ENCODE data around the gene NEMP2.

DNA sequence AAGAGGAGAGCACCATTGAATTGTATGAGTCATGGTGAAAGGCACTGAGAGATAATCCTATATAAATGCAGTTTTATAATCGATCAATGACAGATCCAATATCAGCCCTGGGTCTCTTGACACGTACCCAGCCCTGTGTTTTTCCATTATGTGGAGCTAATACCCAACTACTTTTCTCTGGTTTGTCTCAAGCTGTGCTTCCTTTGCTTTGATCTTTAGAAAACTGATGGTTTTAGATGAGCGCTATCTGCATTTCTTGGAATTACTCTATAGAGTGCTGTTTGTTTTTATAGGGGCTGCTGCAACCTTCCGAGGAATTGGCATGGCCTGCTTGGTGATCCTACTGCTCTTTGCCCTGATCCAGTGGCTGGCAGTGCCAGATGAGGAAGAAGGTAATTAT, 45.0 kb downstream of the NEMP2 start:
- TF ChIP-seq, protein P1, sequence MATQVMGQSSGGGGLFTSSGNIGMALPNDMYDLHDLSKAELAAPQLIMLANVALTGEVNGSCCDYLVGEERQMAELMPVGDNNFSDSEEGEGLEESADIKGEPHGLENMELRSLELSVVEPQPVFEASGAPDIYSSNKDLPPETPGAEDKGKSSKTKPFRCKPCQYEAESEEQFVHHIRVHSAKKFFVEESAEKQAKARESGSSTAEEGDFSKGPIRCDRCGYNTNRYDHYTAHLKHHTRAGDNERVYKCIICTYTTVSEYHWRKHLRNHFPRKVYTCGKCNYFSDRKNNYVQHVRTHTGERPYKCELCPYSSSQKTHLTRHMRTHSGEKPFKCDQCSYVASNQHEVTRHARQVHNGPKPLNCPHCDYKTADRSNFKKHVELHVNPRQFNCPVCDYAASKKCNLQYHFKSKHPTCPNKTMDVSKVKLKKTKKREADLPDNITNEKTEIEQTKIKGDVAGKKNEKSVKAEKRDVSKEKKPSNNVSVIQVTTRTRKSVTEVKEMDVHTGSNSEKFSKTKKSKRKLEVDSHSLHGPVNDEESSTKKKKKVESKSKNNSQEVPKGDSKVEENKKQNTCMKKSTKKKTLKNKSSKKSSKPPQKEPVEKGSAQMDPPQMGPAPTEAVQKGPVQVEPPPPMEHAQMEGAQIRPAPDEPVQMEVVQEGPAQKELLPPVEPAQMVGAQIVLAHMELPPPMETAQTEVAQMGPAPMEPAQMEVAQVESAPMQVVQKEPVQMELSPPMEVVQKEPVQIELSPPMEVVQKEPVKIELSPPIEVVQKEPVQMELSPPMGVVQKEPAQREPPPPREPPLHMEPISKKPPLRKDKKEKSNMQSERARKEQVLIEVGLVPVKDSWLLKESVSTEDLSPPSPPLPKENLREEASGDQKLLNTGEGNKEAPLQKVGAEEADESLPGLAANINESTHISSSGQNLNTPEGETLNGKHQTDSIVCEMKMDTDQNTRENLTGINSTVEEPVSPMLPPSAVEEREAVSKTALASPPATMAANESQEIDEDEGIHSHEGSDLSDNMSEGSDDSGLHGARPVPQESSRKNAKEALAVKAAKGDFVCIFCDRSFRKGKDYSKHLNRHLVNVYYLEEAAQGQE (IDR thresholded peaks at IDR 0.05; ENCODE audit: insufficient read depth in 1 of 2, low read depth in 2 of 2, low read length in 1 of 2) = no peak
- TF ChIP-seq, protein P2, sequence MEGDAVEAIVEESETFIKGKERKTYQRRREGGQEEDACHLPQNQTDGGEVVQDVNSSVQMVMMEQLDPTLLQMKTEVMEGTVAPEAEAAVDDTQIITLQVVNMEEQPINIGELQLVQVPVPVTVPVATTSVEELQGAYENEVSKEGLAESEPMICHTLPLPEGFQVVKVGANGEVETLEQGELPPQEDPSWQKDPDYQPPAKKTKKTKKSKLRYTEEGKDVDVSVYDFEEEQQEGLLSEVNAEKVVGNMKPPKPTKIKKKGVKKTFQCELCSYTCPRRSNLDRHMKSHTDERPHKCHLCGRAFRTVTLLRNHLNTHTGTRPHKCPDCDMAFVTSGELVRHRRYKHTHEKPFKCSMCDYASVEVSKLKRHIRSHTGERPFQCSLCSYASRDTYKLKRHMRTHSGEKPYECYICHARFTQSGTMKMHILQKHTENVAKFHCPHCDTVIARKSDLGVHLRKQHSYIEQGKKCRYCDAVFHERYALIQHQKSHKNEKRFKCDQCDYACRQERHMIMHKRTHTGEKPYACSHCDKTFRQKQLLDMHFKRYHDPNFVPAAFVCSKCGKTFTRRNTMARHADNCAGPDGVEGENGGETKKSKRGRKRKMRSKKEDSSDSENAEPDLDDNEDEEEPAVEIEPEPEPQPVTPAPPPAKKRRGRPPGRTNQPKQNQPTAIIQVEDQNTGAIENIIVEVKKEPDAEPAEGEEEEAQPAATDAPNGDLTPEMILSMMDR (IDR thresholded peaks at IDR 0.05) = no peak
- no peak for TF ChIP-seq POLR2AphosphoS5 (IDR thresholded peaks at IDR 0.05; ENCODE audit: low read depth, low read length)
- no peak for TF ChIP-seq SIN3A (IDR thresholded peaks at IDR 0.05; ENCODE audit: borderline replicate concordance, insufficient read depth, low read depth, low read length)
- TF ChIP-seq TCF7L2 (IDR thresholded peaks at IDR 0.05; ENCODE audit: low read depth, low read length) = no peak

All from Panc1 (cell line).